Fibroblast of villous mesenchyme (primary cell): ENCODE data around the gene PRKCG. TPM values are rescaled to one million over a fixed set of nuclear protein-coding genes. Genes with fewer than 3 reads are reported as not detected.

Experiments
- DNase-seq: peaks from one replicate; pipeline ENCODE4 v3.0.0-alpha.2; 2010; ENCODE audit warnings: low read depth
- H3K4me3 ChIP-seq: 2 replicates; pipeline ENCODE4 v1.5.1; 2011; ENCODE audit warnings: low read depth, mild to moderate bottlenecking, low read length
- total RNA-seq: library from RNA; depleted of rRNA; stranded (reverse); fragments of >200 nt; gene quantifications from 2 replicates; pipeline ENCODE4 v1.2.3, GENCODE V29; 2012
- TF ChIP-seq, protein P1 (sequence below): IDR thresholded peaks from 2 replicates; pipeline ENCODE4 v1.5.1; 2012; ENCODE audit warnings: low read depth, mild to moderate bottlenecking, low read length; ENCODE audit not compliant: insufficient read depth

The PRKCG gene
- total RNA-seq, 1 donor = 0.43 TPM

GRCh38 chr19:53853707-53854106, 28.3 kb upstream of the PRKCG start:
- DNase-seq = no peak
- H3K4me3 ChIP-seq = no peak overlapping the region
- TF ChIP-seq, protein P1, sequence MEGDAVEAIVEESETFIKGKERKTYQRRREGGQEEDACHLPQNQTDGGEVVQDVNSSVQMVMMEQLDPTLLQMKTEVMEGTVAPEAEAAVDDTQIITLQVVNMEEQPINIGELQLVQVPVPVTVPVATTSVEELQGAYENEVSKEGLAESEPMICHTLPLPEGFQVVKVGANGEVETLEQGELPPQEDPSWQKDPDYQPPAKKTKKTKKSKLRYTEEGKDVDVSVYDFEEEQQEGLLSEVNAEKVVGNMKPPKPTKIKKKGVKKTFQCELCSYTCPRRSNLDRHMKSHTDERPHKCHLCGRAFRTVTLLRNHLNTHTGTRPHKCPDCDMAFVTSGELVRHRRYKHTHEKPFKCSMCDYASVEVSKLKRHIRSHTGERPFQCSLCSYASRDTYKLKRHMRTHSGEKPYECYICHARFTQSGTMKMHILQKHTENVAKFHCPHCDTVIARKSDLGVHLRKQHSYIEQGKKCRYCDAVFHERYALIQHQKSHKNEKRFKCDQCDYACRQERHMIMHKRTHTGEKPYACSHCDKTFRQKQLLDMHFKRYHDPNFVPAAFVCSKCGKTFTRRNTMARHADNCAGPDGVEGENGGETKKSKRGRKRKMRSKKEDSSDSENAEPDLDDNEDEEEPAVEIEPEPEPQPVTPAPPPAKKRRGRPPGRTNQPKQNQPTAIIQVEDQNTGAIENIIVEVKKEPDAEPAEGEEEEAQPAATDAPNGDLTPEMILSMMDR = no peak

DNA sequence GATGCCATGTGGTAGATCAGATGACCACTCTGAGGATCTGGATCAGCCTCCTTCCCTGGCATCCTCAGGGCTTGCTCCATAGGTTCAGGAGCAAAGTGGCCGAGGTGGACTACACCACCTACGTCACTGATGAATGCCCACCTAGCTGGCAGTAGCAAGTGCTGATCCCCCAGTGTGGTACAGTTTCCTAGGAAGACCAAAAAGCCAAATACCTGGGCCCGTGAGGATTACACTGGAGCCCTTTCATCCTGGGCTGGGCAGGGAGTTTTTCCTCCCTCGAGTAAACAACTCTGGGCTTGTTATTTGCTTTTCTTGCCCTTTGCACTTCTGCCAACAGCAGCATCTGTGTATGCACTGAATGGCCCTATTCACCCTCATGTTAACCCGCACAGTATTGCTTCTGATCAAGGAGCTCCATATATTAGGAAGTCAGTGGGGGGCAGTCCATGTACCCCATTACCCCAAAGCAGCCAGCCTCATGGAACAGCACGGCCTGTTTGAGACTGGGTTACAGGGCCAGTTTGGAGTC, 17.6 kb upstream of the PRKCG start:
- TF ChIP-seq, protein P1 = no peak
- DNase-seq = no peak
- H3K4me3 ChIP-seq = no peak overlapping the region

GRCh38 chr19:53865523-53865917, 16.5 kb upstream of the PRKCG start:
- TF ChIP-seq, protein P1 = no peak
- no peak for DNase-seq
- H3K4me3 ChIP-seq = peak overlapping the region; percentile 63

- TF ChIP-seq, protein P1 = no peak
- H3K4me3 ChIP-seq = peak overlapping the region; percentile 63
- peak; percentile 73 for DNase-seq
These were observed 15.8 kb upstream of the PRKCG start for GRCh38 chr19:53865918-53866864.

GRCh38 chr19:53866865-53867224, 15.2 kb upstream of the PRKCG start:
- TF ChIP-seq, protein P1 = no peak
- H3K4me3 ChIP-seq = peak overlapping the region; percentile 63
- DNase-seq = no peak

- DNase-seq = peak; percentile 99
These were observed 14.5 kb upstream of the PRKCG start, which contains the start of gene MYADM for GRCh38 chr19:53867225-53868090. Gene MYADM, plus strand, starts transcription at chr19:53867883. Its CDS starts 5,647 bp downstream, at chr19:53873530.

More at GRCh38 chr19:53867225-53868090, 14.5 kb upstream of the PRKCG start, which contains the start of gene MYADM:
- TF ChIP-seq, protein P1 = no peak
- H3K4me3 ChIP-seq = peak within 1 kb of the TSS; percentile 92
